Epithelial cell of proximal tubule (primary cell): ENCODE data around the gene GPX4. TPM values are rescaled to one million over a fixed set of nuclear protein-coding genes. Genes with fewer than 3 reads are reported as not detected.
A peak's percentile ranks its signal among the peaks of the same experiment; 100 is the strongest.

ENCODE experiments used
- DNase-seq: peaks from one replicate; pipeline ENCODE4 v3.0.0-alpha.2; 2011; ENCODE audit warnings: low read depth
- H3K4me3 ChIP-seq: 2 replicates; pipeline ENCODE4 v1.5.1; 2011; ENCODE audit warnings: low read depth, mild to moderate bottlenecking, low read length
- total RNA-seq: library from RNA; depleted of rRNA; stranded (reverse); fragments of >200 nt; gene quantifications from 2 replicates; pipeline ENCODE4 v1.2.3, GENCODE V29; 2015
- TF ChIP-seq, protein P1 (sequence below): conservative IDR thresholded peaks from 2 replicates; pipeline ENCODE4 v1.5.1; 2012; ENCODE audit warnings: low read depth, mild to moderate bottlenecking, low read length

GPX4 gene
- total RNA-seq, 1 donor from 2014 or later: 457 TPM

DNA sequence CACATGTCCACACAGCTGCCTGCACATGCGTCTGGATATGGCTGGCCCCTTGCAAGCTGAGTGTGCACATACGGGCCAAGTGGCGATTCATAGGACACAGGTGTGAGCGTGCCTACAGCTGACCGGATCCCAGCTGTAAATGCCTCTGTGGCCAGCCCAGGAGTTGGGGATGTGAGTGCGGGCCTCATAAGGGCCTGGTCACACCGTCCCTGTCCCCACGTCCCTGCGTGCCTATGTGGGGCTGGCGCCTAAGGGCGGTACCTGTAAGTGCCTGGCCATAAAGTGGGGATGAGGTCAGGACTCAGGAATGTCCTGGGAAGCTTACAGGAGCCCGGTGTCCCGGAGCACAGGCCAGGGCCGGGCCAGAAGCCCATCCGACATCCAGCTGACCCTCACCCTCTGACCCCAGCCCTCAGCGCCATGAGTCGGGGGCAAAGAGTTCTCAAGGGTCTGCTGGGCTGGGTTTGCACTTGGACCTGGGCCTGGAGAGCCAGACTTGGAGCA is 38.1 kb upstream of the GPX4 start:
- no peak overlapping the region for H3K4me3 ChIP-seq
- DNase-seq: no peak
- TF ChIP-seq, protein P1, sequence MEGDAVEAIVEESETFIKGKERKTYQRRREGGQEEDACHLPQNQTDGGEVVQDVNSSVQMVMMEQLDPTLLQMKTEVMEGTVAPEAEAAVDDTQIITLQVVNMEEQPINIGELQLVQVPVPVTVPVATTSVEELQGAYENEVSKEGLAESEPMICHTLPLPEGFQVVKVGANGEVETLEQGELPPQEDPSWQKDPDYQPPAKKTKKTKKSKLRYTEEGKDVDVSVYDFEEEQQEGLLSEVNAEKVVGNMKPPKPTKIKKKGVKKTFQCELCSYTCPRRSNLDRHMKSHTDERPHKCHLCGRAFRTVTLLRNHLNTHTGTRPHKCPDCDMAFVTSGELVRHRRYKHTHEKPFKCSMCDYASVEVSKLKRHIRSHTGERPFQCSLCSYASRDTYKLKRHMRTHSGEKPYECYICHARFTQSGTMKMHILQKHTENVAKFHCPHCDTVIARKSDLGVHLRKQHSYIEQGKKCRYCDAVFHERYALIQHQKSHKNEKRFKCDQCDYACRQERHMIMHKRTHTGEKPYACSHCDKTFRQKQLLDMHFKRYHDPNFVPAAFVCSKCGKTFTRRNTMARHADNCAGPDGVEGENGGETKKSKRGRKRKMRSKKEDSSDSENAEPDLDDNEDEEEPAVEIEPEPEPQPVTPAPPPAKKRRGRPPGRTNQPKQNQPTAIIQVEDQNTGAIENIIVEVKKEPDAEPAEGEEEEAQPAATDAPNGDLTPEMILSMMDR: no peak

- DNase-seq: no peak
- no peak overlapping the region for H3K4me3 ChIP-seq
- TF ChIP-seq, protein P1: no peak
These were observed 37.5 kb upstream of the GPX4 start for GRCh38 chr19:1066251-1066747.

GRCh38 chr19:1066748-1067340 is 37.0 kb upstream of the GPX4 start, which contains the start of gene ARHGAP45:
TSS of gene ARHGAP45 (plus strand) at chr19:1067167. CDS start at chr19:1067406, 239 bp downstream.
- DNase-seq: no peak
- peak within 1 kb of the TSS; percentile 24 for H3K4me3 ChIP-seq
- TF ChIP-seq, protein P1: no peak

- H3K4me3 ChIP-seq: peak overlapping the region; percentile 24
- DNase-seq: no peak
- TF ChIP-seq, protein P1: no peak
These were observed 36.3 kb upstream of the GPX4 start for GRCh38 chr19:1067341-1067957.

DNA sequence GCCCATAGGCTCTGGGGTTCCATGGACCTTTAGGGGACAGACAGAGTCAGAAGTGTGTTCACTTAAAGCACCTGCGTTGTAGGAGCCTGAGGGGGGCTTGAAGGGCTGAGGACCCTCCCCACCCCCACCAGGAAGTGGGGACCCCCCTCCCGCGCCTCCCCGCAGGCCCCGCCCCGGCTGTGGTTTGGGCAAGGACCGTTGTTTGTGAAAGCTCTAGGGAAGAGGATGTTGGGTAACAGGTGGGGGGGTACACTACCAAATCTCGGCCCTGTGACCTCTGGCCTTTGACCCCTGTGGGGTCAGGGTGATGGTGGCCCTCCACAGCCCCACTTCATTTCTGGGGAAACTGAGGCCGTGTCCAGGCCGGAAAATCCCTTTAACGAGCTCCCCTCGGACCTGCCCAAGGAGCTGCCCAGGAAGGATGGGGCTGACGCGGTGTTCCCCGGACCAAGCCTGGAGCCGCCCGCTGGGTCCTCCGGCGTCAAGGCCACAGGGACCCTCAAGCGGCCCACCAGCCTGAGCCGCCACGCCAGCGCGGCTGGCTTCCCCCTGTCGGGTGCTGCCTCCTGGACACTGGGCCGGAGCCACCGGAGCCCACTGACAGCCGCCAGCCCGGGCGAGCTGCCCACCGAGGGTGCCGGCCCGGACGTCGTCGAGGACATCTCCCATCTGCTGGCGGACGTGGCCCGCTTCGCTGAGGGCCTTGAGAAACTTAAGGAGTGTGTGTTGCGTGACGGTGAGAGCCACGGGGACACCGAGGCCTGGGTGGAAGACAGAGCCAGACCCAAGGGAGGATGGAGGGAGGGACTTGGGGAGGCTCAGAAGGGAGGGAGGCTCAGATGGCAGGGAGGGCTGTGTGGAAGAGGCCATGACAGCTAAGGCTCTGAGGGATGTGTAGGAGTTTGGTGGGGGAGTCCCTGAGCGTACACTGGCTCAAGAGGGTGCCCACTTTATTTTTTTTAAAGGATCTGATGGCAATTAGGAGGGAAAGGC is 35.5 kb upstream of the GPX4 start:
- no peak overlapping the region for H3K4me3 ChIP-seq
- no peak for DNase-seq
- TF ChIP-seq, protein P1: no peak

- TF ChIP-seq, protein P1: no peak
- no peak overlapping the region for H3K4me3 ChIP-seq
- no peak for DNase-seq
These were observed 34.6 kb upstream of the GPX4 start for GRCh38 chr19:1069009-1069779.
